ENCODE results near the gene ABHD1.
"Not testable (repeated sequence)": the region's sequence is repeated elsewhere in the genome, so short reads cannot be mapped to it uniquely, and the experiment has no call there.

The ABHD1 gene

DNA sequence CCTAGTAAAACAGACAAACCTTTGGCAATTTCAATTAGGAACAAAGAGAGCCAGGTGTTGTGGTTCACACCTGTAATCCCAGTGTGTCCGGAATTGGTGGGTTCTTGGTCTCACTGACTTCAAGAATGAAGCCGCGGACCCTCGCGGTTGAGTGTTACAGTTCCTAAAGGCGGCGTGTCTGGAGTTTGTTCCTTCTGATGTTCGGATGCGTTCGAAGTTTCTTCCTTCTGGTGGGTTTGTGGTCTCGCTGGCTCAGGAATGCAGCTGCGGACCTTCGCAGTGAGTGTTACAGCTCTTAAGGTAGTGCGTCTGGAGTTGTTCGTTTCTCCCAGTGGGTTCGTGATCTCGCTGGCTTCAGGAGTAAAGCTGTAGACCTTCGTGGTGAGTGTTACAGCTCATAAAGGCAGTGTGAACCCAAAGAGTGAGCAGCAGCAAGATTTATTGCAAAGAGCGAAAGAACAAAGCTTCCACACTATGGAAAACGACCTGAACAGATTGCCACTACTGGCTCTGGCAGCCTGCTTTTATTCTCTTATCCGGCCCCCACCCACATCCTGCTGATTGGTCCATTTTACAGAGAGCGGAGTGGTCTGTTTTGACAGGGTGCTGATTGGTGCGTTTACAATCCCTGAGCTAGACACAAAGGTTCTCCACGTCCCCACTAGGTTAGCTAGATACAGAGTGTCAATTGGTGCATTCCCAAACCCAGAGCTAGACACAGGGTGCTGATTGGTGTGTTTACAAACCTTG, 12.8 kb upstream of the ABHD1 start:
- DNase-seq (ENCODE audit: low read depth): not testable (repeated sequence)

DNA sequence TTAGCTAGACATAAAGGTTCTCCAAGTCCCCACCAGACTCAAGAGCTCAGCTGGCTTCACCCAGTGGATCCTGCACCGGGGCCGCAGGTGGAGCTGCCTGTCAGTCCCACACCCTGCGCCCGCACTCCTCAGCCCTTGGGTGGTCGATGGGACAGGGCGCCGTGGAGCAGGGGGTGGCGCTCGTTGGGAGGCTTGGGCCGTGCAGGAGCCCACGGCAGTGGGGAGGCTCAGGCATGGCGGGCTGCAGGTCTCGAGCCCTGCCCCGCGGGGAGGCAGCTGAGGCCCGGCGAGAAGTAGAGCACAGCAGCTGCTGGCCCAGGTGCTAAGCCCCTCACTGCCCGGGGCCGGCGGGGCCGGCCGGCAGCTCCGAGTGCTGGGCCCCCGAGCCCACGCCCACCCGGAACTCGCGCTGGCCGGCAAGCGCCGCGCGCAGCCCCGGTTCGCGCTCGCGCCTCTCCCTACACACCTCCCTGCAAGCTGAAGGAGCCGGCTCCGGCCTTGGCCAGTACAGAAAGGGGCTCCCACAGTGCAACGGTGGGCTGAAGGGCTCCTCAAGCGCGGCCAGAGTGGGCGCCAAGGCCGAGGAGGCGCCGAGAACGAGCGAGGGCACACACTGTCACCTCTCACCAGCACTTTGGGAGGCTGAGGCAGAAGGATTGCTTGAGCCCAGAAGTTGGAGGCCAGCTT, 12.1 kb upstream of the ABHD1 start:
- not testable (repeated sequence) for DNase-seq (ENCODE audit: low read depth)

- DNase-seq (ENCODE audit: low read depth): no peak
Observed at GRCh38 chr2:27115519-27115918, 8.1 kb upstream of the ABHD1 start.

GRCh38 chr2:27117995-27118524, 5.6 kb upstream of the ABHD1 start:
- no peak for DNase-seq (ENCODE audit: low read depth)

- DNase-seq (ENCODE audit: low read depth): no peak
Observed at GRCh38 chr2:27118525-27119329, 4.9 kb upstream of the ABHD1 start, which contains the start of gene CGREF1. CGREF1 (minus strand) TSS chr2:27119128; CDS start chr2:27104366, 14,762 bp downstream.

DNA sequence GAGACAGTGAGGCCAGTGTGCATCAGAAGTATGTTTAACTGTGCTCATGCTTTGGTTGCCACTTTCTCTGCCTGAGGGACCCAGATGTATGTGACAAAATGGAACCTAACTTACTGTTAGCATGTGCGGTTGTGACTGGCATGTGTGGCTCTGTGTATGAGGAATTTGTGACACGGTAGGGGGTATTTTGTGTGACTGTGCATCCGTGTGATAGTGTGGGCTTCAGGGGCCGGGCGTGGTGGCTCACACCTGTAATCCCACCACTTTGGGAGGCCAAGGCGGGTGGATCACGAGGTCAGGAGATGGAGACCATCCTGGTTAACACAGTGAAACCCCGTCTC, 4.3 kb upstream of the ABHD1 start:
- DNase-seq (ENCODE audit: low read depth): not testable (repeated sequence)

GRCh38 chr2:27121906-27122305, 1.7 kb upstream of the ABHD1 start:
- DNase-seq (ENCODE audit: low read depth): no peak

- DNase-seq (ENCODE audit: low read depth): no peak
Observed at GRCh38 chr2:27122791-27123190, 824 bp upstream of the ABHD1 start.

- no peak for DNase-seq (ENCODE audit: low read depth)
Observed at GRCh38 chr2:27125104-27125503, 1.5 kb downstream of the ABHD1 start.

DNA sequence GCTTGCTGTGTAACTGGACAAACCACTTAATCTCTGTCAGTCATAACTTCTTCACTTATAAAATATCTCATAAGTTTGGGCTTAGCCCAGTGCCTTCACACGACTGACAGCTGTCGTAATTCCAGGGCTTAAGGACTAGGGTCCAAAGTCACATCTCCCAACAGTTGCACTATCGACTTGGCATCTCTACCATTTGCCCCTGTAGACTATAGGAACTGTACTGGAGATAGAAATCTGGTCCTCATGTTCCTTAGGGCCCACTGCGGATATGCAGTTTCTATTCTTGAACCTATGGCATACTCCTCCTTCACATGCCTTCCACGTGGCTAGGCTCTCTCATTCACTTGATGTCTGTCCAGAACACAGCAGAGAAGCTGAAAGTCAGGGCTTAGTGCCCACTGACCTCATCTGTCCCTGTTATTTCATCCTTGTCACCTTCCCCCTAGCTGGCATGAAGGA, 2.7 kb downstream of the ABHD1 start:
- no peak for DNase-seq (ENCODE audit: low read depth)

DNA sequence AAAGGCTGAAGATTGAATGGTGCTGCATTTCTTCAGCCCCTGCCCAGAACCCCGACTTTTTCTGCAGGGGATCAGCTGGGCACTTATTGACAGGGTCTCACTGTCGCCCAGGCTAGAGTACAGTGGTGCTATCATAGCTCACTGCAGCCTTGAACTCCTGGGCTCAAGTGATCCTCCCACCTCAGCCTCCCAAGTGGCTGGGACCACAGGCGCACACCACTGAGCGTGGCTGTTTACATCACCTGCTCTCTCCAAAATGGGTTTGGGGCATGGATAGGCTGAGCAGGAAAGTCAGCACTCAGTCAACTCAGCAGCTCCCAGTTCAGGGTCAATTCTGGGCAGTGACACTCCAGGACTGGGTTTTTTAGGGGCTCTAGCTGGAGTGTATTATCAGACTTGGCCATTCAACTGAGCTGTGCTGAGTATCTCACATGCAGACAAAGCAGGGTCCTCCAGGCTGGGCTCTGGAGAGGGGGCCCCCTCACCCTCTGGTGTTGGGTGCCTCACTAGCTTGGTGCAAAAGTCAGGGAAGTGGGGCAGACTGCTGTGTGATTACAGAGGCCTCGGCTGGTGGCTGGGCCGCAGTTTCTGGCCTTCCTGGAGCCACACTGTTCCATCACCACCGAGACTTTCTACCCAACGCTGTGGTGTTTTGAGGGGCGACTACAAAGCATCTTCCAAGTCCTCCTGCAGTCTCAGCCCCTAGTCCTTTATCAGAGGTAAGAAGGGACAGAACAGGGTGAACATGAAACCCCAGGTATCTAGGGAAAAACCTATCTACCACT, 4.5 kb downstream of the ABHD1 start:
- no peak for DNase-seq (ENCODE audit: low read depth)

DNA sequence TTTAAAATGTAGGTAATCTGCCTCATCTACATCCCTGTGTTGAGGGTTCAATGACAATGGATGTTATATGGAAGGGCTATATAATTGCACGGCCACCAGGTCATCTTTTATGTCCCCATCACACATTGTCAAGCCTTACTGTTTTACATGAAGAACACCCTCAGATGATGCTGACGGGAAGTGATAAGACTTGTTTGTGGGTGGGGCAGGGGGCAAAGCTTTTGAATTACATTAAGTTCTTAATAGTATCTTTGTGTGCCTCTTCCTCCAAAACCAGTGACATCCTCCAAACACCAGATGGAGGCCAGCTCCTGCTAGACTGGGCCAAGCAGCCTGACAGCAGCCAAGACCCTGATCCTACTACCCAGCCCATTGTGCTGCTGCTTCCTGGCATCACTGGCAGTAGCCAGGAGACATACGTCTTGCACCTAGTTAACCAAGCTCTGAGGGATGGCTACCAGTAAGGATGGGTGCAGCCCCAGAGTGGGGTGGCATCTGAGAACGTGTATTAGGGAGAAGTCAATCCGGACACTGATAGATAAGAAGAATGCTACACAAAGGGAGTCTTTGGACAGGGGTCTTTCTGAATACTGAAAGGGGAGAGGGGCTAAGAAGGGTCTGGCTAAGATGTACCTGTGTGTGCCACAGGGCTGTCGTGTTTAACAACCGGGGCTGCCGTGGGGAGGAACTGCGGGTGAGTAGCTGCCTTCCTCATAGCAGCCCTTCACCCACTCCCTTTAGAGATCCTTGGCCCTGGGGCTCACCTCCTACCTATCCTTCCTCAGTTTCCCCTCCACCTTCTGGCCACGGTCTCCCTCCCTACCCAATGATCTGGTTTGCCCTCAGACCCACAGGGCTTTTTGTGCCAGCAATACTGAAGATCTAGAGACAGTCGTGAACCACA, 5.3 kb downstream of the ABHD1 start:
- no peak for DNase-seq (ENCODE audit: low read depth)

- DNase-seq (ENCODE audit: low read depth): no peak
Observed at GRCh38 chr2:27130396-27130795, 6.8 kb downstream of the ABHD1 start.

- DNase-seq (ENCODE audit: low read depth): no peak
Observed at GRCh38 chr2:27131429-27131828, 7.8 kb downstream of the ABHD1 start.

DNA sequence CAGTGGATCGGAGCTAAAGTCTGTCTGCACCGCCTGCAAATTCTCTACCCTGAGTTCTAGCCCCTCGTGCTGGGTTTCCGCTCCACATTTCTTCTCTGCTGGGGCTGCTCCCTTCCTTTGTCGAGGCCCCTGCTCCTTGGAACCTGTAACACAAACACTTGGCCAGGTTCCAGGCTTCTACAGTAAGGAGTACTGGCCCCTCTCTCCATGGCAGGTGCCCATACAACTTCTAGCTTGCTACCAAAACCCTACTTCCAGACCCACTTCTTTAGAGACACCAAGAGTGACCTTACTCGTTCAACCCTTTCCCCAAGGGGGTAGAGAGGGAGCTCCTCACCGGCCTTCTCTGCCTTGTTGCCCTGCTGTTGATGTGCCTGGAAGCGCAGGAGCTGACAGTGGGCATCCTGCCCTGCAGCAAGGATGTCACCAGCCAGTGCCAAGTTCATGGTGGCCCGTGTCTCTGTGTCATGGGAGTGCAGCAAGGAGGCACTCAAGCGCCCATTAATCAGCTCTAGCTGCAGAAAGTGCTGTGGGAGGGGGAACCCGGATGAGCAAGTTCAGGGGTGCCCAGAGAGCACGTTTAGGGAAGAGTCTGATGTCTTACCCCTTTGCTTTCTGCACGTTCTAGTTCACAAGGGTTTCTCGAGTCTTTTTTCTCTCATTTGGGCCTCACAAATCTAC, 9.7 kb downstream of the ABHD1 start:
- no peak for DNase-seq (ENCODE audit: low read depth)

DNA sequence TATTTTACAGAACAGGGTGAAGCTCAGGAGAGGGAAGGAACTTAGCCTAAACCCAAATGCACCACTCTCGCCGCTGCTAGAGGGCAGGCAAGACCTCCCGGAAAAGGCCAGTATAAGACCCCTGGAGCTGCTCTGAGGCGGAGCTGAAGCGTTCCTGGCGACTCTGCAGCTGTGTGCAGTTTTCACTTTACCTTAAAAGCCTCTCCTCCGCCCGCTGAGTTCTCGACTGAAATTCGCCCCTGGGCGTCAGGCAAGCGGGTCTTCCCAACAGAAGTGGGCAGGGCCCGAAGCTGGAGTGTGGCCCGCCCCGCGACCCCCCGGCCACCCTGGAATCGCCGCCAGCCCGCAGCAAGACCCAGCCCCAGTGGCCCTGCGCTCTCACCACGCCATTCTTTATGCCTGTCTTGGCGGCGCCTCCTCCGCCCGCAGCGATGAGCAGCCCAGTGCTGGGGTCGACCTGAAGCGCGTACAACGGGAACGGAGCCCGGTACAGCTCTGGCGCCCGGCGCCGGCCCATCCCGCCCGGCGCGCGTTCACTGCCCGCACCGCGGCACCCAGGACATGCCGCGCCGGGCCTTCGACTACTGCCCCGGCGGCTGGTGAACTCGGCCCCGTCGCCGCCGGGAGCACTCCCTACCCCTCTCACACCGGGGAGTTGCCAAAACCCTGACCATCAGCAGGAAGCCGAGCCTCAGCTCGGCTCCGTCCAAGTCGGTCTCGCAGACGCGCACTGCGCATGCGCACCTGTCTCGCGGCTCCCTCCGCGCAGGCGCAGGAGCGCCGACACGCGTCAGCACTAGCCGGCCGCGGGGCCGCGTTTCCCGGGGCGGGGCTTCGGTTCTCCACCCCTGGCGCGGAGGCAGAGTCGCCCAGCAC, 10.5 kb downstream of the ABHD1 start, which contains the start of gene PREB:
PREB (minus strand) TSS at position 732 of the 876 bp plus-strand sequence; CDS start at position 517, 215 bp downstream.
- peak; percentile 97 for DNase-seq (ENCODE audit: low read depth)

DNA sequence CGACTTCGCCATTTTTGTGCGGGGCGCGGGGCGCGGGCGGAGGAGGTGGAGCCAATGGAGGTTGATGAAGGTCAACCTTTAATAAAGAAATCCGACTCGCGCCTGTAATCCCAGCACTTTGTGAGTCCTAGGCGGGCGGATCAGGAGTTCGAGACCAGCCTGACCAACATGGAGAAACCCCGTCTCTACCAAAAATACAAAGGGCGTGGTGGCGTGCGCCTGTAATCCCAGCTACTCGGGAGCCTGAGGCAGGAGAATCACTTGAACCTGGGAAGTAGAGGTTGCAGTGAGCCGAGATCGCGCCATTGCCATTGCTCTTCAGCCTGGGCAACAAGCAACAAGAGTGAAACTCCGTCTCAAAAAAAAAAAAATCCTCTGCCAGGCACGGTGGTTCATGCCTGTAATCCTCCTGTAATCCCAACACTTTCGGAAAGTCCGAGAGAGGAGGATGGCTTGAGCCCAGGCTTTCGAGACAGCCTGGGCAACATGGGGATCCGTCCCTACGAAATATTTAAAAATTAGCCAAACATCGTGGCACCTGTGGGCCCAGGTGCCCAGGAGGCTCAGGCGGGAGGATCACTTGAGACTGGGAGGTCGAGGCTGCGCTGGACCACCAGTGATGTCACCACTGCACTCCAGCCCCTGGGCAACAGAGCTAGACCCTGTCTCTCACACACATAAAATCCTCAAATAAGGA, 11.3 kb downstream of the ABHD1 start:
- DNase-seq (ENCODE audit: low read depth): no peak

DNA sequence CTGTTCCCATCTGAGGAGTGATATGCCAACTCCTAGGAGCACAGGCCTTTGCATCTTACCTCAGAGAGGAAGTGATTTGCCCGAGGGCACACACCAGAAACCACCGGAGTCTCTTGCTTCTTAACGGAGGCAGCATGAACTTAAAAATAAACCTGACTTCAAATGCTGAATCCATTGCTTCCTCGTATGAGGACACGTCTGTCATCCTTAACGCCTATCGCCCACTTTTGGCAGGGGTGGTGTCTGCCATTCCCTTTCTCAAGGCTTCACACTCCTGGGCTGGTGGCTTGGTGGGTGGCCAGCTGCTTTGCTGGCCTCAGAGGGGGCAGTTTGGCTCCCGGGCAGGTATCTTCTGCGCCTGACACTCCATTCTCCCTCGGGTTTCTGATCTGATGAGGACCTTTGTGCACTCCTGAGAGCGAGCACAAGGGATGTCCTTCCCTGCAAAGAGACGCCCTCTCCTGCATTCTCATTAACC, 11.9 kb downstream of the ABHD1 start:
- DNase-seq (ENCODE audit: low read depth): no peak

Measured in stimulated activated CD8-positive, alpha-beta memory T cell treated with anti-CD3 and anti-CD28 coated beads, Interleukin-15, amount 100 ng/mL, for 24 hours (primary cell).